ENCODE data around the gene SNAP47.

DNA sequence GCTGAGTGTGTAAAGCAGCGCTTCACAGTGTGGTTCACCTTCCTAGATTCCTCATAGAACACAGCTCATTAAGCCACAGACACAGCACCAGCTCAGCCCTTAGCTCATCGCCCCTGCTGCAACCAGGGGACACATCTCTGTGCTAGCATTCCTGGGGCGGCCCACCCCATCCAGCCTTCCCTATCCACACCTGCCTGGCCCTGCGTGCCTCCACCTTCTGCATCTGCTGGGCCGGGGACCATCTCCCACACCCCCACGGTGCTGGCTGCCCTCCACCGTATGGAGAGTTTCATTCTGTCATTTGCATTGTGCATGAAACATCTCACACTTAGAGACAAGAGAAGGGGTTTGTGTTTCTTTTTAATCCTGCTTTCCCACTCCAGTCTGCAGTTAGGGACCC, 44.5 kb downstream of the SNAP47 start:
- TF ChIP-seq RFX5 (IDR thresholded peaks at IDR 0.05; ENCODE audit: low read depth, low read length) (no peak), POLR2A (IDR thresholded peaks at IDR 0.05; ENCODE audit: low read depth, low read length) (no peak), CEBPB (IDR thresholded peaks at IDR 0.05; ENCODE audit: low read depth, low read length) (no peak), RCOR1 (IDR thresholded peaks at IDR 0.05; ENCODE audit: insufficient replicate concordance, low read length) (no peak), NFE2L2 (IDR thresholded peaks at IDR 0.05; ENCODE audit: low read depth, low read length) (no peak), RAD21 (IDR thresholded peaks at IDR 0.05; ENCODE audit: low read length) (no peak), MAFK (IDR thresholded peaks at IDR 0.05; ENCODE audit: low read depth, low read length) (no peak), MAZ (IDR thresholded peaks at IDR 0.05; ENCODE audit: borderline replicate concordance, low read depth, low read length) (no peak)
- TF ChIP-seq, protein P1, sequence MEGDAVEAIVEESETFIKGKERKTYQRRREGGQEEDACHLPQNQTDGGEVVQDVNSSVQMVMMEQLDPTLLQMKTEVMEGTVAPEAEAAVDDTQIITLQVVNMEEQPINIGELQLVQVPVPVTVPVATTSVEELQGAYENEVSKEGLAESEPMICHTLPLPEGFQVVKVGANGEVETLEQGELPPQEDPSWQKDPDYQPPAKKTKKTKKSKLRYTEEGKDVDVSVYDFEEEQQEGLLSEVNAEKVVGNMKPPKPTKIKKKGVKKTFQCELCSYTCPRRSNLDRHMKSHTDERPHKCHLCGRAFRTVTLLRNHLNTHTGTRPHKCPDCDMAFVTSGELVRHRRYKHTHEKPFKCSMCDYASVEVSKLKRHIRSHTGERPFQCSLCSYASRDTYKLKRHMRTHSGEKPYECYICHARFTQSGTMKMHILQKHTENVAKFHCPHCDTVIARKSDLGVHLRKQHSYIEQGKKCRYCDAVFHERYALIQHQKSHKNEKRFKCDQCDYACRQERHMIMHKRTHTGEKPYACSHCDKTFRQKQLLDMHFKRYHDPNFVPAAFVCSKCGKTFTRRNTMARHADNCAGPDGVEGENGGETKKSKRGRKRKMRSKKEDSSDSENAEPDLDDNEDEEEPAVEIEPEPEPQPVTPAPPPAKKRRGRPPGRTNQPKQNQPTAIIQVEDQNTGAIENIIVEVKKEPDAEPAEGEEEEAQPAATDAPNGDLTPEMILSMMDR (conservative IDR thresholded peaks at IDR 0.05; ENCODE audit: low read depth, low read length) = no peak
- TF ChIP-seq, protein P2, sequence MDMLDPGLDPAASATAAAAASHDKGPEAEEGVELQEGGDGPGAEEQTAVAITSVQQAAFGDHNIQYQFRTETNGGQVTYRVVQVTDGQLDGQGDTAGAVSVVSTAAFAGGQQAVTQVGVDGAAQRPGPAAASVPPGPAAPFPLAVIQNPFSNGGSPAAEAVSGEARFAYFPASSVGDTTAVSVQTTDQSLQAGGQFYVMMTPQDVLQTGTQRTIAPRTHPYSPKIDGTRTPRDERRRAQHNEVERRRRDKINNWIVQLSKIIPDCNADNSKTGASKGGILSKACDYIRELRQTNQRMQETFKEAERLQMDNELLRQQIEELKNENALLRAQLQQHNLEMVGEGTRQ (IDR thresholded peaks at IDR 0.05; ENCODE audit: low read depth, low read length) = no peak

Data from IMR-90 (cell line).